NCI-H1436 treated with DMSO at 0.1 percent for 48 hours (cell line): ENCODE data around the gene TIGD3.

Experiments used
- DNase-seq: peaks from one replicate; lab custom pipeline; 2025; lab: John Stamatoyannopoulos, UW

Gene TIGD3

DNA sequence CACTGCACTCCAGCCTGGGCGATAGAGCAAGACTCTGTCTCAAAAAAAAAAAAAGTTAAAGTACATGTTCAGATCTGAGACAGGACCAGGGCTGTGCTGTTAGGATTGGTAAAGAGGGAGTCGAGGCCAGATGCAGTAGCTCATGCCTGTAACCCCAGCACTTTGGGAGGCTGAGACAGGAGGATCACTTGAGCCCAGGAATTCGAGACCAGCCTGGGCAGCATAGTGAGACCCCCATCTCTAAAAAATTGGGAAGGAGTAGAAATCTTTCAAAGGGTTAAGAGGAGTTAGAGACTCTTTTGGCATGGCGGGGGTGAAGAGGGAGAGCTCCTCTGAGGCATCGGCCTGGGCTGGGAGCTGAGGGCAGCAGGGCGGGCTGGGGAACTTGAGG is 16.1 kb downstream of the TIGD3 start:
- DNase-seq, result no peak

DNA sequence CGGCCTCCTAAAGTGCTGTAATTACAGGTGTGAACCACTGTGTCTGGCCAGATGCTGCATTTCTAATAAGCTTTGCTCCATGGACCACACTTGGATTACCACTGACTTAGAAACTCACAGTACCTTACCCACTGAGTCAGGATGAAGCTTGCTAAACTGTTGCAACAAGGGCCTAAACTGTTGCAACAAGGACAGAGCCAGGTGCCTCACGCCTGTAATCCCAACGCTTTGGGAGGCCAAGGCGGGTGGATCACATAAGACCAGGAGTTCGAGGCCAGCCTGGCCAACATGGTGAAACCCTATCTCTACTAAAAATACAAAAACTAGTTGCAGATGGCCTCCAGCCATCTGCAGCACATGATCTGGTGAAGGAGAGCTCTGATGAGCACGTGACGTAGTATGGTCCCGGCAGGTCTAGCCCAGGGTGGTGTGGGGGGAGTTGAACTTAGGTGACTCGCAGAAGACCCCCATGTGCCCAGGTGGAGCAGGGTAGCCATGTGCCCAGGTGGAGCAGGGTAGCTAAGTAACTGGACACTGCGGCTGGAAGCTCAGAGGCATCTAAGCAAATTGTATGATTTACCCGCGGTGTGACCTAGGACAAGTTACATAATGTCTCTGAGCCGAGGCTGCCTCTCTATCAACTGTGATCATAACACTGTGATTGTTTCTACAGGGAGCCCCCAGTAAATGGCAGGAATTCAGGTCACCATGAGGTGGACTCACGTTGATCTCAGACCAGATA is 19.5 kb downstream of the TIGD3 start:
- no peak for DNase-seq

DNA sequence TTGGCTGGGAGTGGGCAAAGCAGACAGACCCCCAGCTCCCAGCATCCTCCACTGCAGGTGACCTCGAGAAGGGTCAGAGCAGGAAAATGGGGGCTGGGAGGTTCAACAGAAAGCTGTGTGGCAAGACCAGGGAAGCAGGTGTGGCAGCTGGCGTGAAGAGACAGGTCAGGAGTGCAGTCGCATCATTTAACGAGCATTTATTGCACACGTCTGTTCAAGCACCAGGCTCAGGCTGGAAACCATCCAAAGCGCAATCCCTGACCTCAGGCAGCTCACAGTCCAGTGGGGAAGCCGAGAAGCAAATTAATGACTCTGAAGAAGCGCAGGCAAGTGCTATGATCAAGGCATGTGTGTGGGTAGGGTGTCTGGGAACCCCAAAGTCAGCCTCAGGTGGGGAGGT is 20.5 kb downstream of the TIGD3 start:
- no peak for DNase-seq

DNA sequence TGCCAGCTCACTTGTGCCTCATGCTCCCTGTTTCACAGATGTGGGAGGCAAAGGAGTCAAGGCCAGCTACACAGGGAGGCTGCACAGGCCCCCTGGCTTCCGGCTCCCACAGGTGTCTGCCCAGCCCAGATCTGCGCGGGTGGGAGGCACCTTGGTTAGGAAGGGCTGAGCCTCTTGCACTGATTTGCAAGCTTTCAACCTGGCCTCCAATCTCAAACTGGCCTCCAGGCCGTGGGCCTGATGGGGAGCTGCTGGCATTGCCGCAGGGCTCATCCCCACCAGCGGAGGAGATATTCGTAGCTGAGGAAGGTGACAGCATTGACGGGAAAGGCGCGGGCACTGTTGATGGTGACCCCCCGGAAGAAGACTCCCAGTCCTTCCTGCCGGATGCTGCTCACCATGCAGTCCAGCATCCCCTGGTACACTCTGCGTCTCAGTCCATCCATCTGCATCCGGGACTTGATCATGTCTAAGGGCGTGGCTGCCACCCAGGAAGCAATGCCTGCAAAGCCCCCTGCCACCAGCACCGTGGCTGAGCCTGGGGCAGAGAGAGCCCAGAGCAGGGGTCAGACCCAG is 21.7 kb downstream of the TIGD3 start:
- no peak for DNase-seq

DNA sequence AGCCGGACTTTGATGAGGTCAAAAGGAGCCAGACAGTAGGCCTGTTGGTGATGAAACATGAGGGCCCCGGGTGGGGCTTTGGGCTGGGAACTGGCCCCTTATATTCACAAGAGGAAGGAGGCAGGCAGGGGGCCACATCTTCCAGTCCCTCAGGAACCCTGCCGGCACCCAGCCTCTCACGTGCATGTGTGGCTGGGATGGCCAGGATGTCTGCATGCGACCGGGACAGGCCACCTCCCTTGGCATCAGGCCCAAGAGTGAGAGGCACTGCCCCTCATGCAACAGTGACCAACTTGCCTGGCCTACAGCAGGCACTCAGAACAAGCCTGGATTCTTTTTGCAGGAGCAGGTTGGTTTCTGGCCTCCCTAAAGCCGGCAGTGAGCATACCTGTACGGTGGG is 22.5 kb downstream of the TIGD3 start:
- DNase-seq, result no peak

DNA sequence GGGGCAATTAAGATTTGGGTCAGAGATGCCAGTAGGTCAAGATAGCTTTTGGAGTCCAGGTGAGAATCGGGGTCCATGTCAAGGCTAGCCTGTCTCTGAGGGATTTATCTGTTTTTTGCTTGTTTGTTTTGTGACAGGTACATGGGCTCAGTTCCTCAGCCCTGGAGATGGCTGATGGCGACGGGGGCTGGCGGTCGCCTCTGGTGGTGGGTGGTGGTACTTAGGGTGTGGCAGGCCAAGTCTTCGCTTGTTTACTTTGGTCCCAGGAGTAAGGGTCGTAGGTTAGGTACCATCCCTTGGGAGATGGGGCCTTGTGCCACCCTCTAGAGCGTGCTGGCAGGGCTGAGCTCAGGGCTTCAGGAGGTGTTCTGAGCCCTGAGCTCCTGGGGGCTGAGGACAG is 23.2 kb downstream of the TIGD3 start:
- DNase-seq, result no peak

DNA sequence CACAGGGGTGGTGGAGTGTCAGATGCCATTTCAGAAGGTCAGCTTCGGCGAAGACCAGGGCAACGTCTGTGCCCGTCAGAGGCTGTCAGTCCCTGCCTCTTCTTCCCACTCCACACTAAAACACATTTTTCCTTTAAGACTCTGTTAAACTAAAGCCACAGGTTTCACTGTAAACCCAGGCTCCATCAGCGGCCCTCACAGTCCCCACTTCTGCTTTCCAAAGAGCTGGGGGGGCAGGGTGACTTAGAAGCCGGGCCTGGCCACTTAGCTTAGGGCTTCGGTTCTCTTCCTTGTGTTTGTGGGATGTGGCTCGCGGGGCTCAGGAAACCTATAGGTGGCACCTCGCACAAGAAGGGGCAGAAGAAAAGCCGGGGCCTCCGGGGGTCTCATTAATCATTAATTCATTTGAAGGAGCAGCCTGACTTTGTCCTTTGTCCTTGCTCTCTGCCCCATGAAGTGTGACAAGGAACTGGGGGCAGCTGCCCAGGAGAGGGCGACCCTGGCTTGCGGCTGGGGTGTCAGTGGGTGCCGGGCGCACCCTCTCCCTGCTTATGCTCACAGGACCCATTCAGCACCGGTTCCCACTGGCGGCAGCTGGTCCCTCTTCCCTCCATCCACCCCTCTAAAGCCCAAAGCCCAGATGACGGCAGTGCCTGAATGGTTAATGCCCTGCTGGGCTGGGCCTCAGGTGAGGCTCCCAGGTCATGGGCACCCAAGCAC is 23.8 kb downstream of the TIGD3 start:
- no peak for DNase-seq

DNA sequence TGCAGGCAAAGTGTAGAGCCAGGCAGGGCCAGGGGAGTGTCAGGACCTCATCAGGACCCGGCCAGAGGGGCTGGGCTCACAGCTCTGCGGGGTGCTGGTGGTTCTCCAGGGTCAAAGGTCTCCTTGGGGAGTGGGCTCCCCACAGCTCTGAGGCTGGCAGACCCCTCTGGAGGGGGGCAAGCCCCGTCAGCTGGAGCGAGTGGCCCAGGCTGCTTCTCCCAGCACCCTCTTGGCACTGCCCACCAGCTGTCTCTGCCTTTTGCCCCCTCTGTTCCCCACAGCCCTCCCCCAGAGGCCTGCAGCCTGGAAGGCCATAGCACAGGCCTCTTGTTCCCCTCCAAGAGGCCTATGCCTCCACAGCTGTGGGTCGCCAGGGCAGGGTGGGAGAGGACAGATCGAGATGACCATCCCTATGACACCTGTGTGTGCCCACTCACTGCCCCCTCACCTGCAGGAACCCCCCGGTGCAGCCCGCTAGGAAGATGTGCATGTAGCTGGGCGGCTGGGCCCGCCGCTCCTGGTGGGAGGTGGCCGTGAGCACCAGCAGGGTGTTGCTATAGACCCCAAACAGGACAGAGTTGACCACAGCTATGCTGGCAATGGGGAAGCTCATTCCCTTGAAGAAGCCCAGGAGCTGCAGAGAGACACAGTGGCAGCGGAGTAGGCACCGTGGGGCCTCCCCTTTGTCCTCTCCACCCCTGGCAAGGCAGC is 24.5 kb downstream of the TIGD3 start:
- DNase-seq, result no peak

DNA sequence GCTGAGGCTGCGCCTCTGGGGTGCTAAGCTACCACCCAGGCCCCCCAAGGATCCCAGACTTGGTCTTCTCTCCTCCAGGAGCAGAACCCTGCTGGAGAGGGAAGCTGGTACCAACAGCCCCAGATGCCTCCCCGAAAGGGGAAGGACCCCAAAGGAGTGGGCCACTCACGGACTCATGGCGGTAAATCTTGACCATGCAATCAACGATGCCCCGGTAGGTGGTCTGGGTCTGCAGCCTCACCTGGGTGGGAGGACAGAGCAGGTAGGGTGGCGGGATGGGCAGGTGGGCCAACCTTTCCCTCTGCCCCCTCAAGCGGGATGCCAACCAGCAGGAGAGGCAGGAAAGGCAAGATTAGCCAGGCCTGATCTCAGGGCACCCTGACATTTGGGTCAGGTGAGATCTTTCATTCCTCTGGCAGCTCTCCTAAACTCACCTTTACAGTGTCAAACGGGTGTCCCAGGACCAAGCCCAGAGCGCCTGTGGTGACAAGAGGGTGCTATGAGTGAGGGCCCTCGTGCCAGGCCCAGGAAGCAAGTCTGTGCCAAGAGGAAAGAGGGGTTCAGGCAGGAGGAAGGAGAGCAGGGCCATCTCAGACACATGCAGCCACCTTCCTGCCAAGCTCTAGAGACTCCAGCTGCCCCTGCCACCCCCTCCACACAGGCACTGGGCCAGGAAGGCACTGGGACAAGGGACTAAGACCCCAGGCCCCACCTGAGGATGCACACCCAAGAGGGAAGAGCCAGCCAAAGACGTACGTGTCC is 25.3 kb downstream of the TIGD3 start:
- DNase-seq, result no peak

DNA sequence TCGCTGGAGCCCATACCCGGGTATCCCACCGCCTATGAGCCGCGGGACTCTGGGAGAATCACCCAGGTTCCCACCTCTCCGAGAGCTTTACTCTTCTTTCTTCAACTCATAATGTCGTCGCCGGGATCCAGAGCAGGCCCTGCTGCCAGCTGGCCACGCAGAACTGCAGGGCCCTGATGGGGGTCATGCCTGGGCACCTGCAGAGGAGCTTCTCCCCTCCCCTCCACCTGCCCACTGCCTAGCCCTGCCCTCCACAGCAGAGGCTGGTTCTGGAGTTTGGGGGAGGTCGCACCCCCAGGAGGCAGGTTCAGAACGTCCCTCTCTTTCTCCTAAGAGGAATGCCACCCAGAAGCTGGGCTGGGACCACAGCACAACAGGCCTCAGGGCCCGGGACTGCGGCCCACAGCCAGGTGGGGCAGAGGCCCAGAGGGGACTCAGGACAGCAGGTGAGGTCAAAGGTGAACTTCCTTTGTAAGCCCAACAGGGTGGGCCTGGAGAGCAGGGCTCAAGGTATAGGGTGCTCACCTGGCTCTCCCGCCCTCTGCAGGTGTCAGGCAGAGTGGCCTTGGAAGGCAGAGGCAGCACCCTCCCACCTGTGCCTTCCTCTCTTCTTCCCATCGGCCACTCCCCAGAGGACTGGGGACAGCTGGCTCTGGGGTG is 26.0 kb downstream of the TIGD3 start:
- no peak for DNase-seq

DNA sequence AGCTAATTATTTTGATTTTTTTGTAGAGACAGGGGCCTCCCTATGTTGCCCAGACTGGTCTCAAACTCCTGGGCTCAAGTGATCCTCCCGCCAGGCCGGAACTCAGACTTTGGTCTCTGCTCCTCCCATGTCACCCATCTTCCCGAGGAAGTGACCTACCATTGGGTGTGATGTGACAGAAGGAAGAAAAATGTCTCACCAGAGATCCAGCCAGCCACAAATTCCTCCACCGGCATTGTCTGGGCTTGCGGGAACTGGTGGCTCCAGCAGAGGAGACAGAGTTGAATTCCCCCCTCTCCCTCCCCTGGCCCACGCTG is 27.1 kb downstream of the TIGD3 start:
- no peak for DNase-seq

DNA sequence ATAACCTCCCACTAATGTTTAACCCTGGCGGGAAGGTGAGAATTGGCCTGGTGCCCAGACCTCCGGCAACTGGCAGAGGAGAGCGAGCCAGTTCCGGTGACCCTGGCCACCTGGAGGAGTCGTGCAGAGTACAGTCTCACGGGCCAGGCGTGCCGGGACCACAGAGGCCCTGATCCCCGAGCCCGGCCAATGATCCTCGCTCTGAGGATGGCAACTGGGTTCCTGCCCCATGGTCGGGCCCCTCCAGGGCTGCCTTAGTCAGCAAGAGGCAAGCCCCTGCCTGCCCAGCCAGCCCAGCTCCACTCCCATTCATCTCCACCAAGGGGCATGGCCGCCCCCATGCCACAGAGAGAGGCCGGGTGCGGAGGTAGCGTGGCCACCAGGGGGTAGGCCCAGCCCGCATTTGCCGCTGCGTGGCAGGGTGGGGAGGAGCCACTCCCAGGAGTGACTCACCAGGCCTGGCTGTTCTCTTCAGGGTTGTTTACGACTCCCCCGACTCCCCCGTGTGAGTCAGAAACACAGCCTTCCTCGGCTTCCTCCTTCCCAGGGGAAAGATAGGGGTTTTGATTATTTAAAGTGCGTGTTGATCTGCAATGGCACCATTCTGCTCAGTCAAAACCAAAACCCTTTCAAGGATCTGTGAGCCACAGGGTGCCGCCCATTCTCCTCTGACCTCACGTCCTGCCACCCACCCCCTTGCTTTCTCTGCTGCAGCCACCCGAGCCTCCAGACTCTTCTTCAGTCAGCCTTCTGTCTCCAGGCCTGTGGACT is 27.7 kb downstream of the TIGD3 start, which contains the start of gene SLC25A45:
TSS of gene SLC25A45 (minus strand) at position 614 of the 771 bp plus-strand sequence. CDS start 695 bp downstream, outside the sequence.
- no peak for DNase-seq

DNA sequence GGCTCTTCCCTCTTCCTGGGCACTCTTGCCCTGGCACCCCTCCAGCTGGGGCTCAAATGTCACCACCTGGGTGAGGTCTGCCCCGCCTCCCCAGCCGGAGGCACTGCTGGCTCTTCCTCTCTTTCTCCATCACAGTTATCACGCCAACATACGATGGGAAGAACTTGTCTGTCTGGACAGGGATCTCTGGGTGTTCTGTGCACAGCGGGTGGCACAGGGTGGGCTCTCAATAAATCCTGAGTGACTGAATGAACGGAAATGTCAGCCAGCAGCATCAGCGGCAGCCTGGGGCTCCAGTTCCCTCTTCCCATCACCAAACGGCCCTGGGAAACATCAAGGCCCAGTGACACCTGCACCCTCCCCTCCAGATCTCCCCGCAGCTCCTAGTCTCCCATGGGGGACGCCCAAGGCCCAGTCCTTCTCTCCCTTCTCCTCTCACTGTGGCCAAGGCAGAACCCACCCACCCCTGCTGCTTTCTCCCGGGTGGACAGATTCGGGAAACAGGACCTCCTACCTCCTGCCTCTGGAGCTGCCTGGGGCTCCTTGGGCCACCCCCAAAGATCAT is 28.3 kb downstream of the TIGD3 start:
- no peak for DNase-seq

DNA sequence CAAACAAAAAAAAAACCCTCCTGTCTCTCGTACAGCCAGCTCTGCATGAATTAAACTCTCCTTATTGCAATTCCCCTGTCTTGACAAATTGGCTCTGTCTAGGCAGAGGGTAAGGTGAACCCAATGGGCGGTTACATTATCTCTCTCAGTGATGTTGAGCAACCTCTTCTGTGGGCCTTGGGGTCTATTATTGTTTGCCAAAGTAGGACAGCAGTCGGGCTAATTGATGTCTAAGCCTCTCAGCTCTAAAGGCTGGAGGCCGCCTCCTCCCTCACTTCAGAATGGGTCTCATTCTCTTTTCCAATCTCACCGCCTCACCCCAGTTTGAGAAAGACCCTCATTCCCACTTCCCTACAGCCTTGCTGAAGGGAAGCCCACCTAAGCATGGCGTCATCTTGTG is 29.2 kb downstream of the TIGD3 start:
- no peak for DNase-seq

DNA sequence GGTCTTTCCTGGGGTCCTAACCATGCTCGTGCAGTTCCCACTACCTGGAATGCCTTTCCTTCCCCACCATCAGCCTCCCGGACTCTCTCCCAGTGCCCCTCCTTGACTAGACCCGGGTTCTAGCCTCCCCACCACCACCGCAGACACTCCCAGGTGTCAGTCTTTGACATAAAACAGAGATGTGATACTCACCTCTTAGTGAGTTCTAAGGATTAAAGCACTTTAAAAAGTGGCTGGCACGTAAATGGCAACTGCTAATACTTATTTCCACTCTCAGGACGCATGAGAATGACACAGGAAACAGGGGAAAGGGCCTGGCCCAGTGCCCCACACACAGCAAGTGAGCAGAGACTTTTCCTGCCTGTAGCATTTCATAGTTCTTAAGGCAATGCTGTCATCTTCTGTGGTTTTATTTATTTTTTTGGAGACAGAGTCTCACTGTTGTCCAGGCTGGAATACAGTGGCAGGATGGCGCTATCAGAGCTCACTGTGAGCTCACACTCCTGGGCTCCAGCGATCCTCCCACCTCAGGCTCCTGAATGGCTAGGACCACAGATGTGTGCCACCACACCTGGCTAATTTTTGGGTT is 29.8 kb downstream of the TIGD3 start:
- no peak for DNase-seq

DNA sequence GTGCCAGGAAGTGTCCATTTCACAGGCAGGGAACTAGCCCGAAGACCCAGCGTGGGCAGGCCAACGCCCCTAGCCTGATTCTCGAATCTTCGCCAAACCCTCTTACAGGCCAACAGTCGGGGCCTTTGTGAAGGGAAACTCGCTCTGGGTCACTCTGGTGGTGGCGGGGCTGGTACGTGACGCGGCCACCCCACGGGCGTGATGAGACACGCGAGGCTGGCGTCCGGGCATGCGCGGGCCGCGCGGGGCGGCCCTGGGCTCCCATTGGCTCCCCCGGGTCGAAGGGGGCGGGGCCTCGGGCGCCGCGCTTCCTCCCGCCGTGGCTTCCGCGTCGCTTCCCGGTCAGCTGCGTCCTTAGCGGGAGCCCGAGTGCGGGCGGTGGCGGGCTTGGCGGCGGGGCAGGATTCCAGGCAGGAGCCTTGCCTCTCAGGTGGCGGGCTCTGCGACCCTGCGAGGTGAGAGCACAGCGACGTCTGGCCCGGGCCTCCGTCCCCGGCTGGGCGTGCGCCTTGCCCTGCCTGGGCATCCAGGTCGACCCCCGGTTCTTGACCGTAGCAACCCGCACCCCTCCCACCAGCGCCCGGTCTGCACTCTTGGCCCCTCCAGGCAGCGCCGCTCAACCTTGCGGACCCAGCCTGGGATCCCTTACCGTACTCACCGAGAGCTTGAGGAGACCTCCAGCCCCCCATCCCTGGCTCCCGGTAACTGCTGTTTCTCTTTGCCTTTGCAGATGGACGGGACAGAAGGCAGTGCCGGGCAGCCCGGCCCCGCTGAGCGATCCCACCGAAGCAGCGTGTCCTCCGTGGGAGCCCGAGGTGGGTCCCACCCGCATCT is 32.0 kb downstream of the TIGD3 start, which contains the start of gene FRMD8:
TSS of gene FRMD8 (plus strand) at position 331 of the 834 bp plus-strand sequence. CDS start at position 731, 400 bp downstream.
- peak; percentile 13 for DNase-seq

DNA sequence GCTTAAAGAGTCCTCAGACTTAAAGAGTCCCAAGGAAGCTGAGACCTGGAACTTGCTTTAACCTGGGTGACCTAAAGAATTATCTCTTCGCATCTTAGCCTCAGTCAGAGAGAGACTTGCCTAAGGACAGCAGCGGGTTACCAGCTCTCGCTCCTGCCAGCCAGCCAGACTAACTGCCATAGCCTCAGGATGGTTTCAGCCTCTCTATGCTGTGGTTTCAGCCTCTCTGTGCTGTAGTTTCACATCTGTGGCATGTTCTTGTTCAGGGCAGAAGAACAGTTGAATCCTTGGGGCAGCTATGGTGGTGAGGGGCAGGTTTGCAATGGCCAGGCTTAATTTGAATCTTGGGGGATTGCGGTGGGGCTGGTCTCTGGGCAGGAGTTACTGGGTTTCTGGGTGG is 34.2 kb downstream of the TIGD3 start:
- no peak for DNase-seq

DNA sequence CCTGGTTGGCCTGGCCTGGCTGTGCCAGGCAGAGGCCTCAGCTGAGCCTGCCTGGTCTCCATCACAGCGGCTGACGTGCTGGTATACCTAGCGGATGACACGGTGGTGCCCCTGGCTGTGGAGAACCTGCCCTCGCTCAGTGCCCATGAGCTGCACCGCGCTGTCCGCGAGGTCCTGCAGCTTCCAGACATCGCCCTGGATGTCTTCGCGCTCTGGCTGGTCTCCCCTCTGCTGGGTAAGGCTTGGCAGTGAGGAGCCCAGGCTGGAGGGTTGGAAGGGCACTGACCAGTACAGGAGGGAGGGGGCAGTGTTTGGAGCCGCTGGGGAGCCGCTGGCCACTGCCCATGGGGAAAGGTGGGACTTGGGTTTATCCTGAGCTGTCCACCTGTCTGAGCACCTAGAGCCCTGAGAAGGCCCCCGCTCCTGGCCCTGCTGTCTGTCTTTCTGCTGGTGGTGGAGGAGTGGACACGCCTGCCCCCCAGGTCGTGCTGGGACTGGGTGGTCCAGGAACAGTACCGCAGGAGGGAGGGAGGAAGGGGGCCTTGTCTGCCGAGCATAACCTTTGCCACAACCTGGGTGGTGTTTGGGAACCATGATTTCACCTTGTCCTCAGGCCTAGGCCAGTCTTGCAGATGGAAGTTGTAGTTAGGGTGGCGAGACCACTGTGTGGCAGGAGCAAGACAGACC is 34.9 kb downstream of the TIGD3 start:
- DNase-seq, result no peak
